CD4-positive, alpha-beta memory T cell (primary cell): ENCODE results near the gene CDK5RAP2. TPM values are rescaled to one million over a fixed set of nuclear protein-coding genes. Genes with fewer than 3 reads are reported as not detected.

ENCODE experiments used
- CTCF ChIA-PET: fragments of 350-600 bp; sonication (Branson Sonifier 250); formaldehyde crosslinking; loops from one replicate; lab custom pipeline; 2021; ENCODE audit warnings: inconsistent platforms; ENCODE audit not compliant: partially characterized antibody; lab: Charles Lee
- POLR2A ChIA-PET: fragments of 350-600 bp; sonication (Branson Sonifier 250); formaldehyde crosslinking; loops from one replicate; lab custom pipeline; 2021; ENCODE audit not compliant: partially characterized antibody; lab: Charles Lee
- DNase-seq, 5 donors: peaks; one replicate each; pipeline versions ENCODE4 v3.0.0 to v3.0.0-alpha.2; 2020 to 2022; ENCODE audit warnings: mixed read lengths in 1 of 5
- H3K27ac ChIP-seq: one replicate; pipeline ENCODE4 v1.7.0; 2013; ENCODE audit warnings: low read depth, low read length
- H3K27me3 ChIP-seq: 2 replicates; pipeline ENCODE4 v1.7.0; 2013; ENCODE audit warnings: mild to moderate bottlenecking, low read length, moderate library complexity; ENCODE audit not compliant: insufficient read depth
- H3K36me3 ChIP-seq: 2 replicates; pipeline ENCODE4 v1.7.0; 2013; ENCODE audit warnings: mild to moderate bottlenecking, low read length, moderate library complexity; ENCODE audit not compliant: insufficient read depth
- H3K4me1 ChIP-seq: 2 replicates; pipeline ENCODE4 v1.7.0; 2013; ENCODE audit warnings: mild to moderate bottlenecking, low read length, moderate library complexity; ENCODE audit not compliant: insufficient read depth
- H3K4me3 ChIP-seq, 2 donors: one replicate each; pipeline ENCODE4 v1.7.0; 2013; ENCODE audit warnings: low read length in 2 of 2, mild to moderate bottlenecking in 1 of 2
- H3K9me3 ChIP-seq, 2 donors: one replicate each; pipeline ENCODE4 v1.7.0; 2013; ENCODE audit warnings: low read length in 2 of 2, control low read depth in 1 of 2; ENCODE audit not compliant: control insufficient read depth in 1 of 2
- H3K27ac Mint-ChIP-seq, 7 donors: one replicate each; pipeline ENCODE4 v1.8.0; 2020 to 2021; ENCODE audit warnings: mixed read lengths in 7 of 7, mild to moderate bottlenecking in 6 of 7, inconsistent platforms in 3 of 7, moderate library complexity in 3 of 7
- H3K27me3 Mint-ChIP-seq, 2 donors: one replicate each; pipeline ENCODE4 v1.8.0; 2020 to 2021; ENCODE audit warnings: mixed read lengths in 2 of 2
- H3K36me3 Mint-ChIP-seq, 2 donors: one replicate each; pipeline ENCODE4 v1.8.0; 2020 to 2021; ENCODE audit warnings: mixed read lengths in 2 of 2, inconsistent platforms in 1 of 2, mild to moderate bottlenecking in 1 of 2
- H3K4me1 Mint-ChIP-seq, 4 donors: one replicate each; pipeline ENCODE4 v1.8.0; 2020 to 2021; ENCODE audit warnings: mixed read lengths in 4 of 4, mild to moderate bottlenecking in 1 of 4
- H3K4me3 Mint-ChIP-seq, 8 donors: one replicate each; pipeline ENCODE4 v1.8.0; 2020 to 2021; ENCODE audit warnings: mixed read lengths in 8 of 8, mild to moderate bottlenecking in 7 of 8, moderate library complexity in 6 of 8, inconsistent platforms in 3 of 8
- H3K9me3 Mint-ChIP-seq, 8 donors: one replicate each; pipeline ENCODE4 v1.8.0; 2020 to 2021; ENCODE audit warnings: mixed read lengths in 8 of 8, mild to moderate bottlenecking in 5 of 8, inconsistent platforms in 3 of 8, moderate library complexity in 1 of 8
- intact Hi-C: fragments of 100-400 bp; cut with micrococcal nuclease; formaldehyde crosslinking; loops from one replicate; pipeline ENCODE4 v1.15.1; 2023
- polyA plus RNA-seq, 2 donors: library from polyadenylated mRNA; unstranded; fragments of 300-500 nt; fragmentation: Illumina TruSeq; gene quantifications; one replicate each; pipeline ENCODE4 v1.2.3, GENCODE V29; 2021
- total RNA-seq, 2 experiments: library from RNA; stranded (reverse); gene quantifications; one replicate each; pipeline ENCODE4 v1.2.3, GENCODE V29; 2021

CDK5RAP2 gene
- total and polyA plus RNA-seq, 4 experiments from 2014 or later, result 3.9 to 102 (median 59.4) TPM

- Histone ChIP-seq H3K9me3 (no peaks in the 10 kb centered on the region), H3K36me3 (peaks cover 10% of the 10 kb centered on the region), H3K27me3 (no peaks in the 10 kb centered on the region), H3K4me1 (no peaks in the 10 kb centered on the region), H3K4me3 (no peak overlapping the region), H3K27ac (no peak overlapping the region)
- intact Hi-C loops, result no loop called here
- Mint-ChIP-seq H3K36me3 (peaks cover 26 to 27% of the 10 kb centered on the region in 2 donors), H3K4me1 (no peaks in the 10 kb centered on the region), H3K9me3 (no peaks in the 10 kb centered on the region), H3K27me3 (no peaks in the 10 kb centered on the region), H3K4me3 (no peak overlapping the region), H3K27ac (peak overlapping the region in 1 of 7 donors; percentile 54)
- ChIA-PET CTCF (interaction anchor here (0.6 to 1.3 kb wide), 5 partner anchors 7 to 14 kb away, joined by 3 to 4 read pairs (median 3); no protein-coding TSS in a partner anchor), POLR2A (no interaction called here)
- no peak for DNase-seq
These were observed 31.2 kb upstream of the CDK5RAP2 start for GRCh38 chr9:120610975-120611689.

DNA sequence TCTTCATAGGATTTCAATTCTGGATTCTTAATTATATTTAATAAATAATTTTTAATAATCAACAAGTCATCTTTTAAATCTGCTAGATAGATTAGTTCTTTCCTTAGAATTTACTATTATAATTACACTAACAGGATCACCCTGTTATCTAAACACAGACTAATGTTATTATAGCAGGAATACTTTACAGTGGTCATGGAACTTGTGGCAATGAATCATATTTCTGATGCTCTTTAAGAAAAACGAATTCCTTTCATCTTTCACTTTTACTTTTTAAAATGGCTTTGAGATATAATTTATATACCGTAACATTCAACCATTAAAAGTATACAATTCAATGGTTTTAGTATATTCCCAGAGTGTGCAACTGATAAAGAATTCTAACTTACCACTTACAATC is 29.7 kb upstream of the CDK5RAP2 start:
- CTCF ChIA-PET, result interaction anchor here (1.3 kb wide), 1 partner anchor 16 kb away, joined by 3 read pairs; no protein-coding TSS in a partner anchor
- intact Hi-C loops, result no loop called here

GRCh38 chr9:120608421-120608820 is 28.5 kb upstream of the CDK5RAP2 start:
- Histone ChIP-seq H3K27me3 (no peaks in the 10 kb centered on the region), H3K27ac (no peak overlapping the region), H3K36me3 (peaks cover 20% of the 10 kb centered on the region), H3K4me3 (no peak overlapping the region), H3K4me1 (no peaks in the 10 kb centered on the region), H3K9me3 (no peaks in the 10 kb centered on the region)
- Mint-ChIP-seq H3K9me3 (no peaks in the 10 kb centered on the region), H3K4me3 (no peak overlapping the region), H3K36me3 (peaks cover 43% of the 10 kb centered on the region in 2 donors), H3K4me1 (no peaks in the 10 kb centered on the region), H3K27ac (no peak overlapping the region), H3K27me3 (no peaks in the 10 kb centered on the region)
- ChIA-PET CTCF (interaction anchor here (1.0 kb wide), 1 partner anchor 11 kb away, joined by 4 read pairs; no protein-coding TSS in a partner anchor), POLR2A (no interaction called here)
- no peak for DNase-seq
- intact Hi-C loops, result no loop called here

More for the DNA sequence above, 29.7 kb upstream of the CDK5RAP2 start:
- POLR2A ChIA-PET, result no interaction called here
- no peaks in the 10 kb centered on the region for H3K9me3 Mint-ChIP-seq
- H3K4me1 ChIP-seq, result no peaks in the 10 kb centered on the region
- no peak overlapping the region for H3K27ac Mint-ChIP-seq
- H3K9me3 ChIP-seq, result no peaks in the 10 kb centered on the region
- no peak for DNase-seq
- no peak overlapping the region for H3K27ac ChIP-seq
- no peaks in the 10 kb centered on the region for H3K27me3 ChIP-seq
- H3K4me3 ChIP-seq, result no peak overlapping the region
- peaks cover 18% of the 10 kb centered on the region for H3K36me3 ChIP-seq
- no peak overlapping the region for H3K4me3 Mint-ChIP-seq
- no peaks in the 10 kb centered on the region for H3K4me1 Mint-ChIP-seq
- H3K36me3 Mint-ChIP-seq, result peaks cover 37 to 38% of the 10 kb centered on the region in 2 donors
- H3K27me3 Mint-ChIP-seq, result no peaks in the 10 kb centered on the region

- H3K27ac ChIP-seq, result no peak overlapping the region
- H3K4me3 Mint-ChIP-seq, result no peak overlapping the region
- peaks cover 0 to 2% (median 1%) of the 10 kb centered on the region in 4 donors for H3K4me1 Mint-ChIP-seq
- DNase-seq, result no peak
- H3K27me3 ChIP-seq, result no peaks in the 10 kb centered on the region
- CTCF ChIA-PET, result no interaction called here
- H3K9me3 Mint-ChIP-seq, result no peaks in the 10 kb centered on the region
- intact Hi-C loops, result no loop called here
- H3K36me3 Mint-ChIP-seq, result peaks cover 30 to 33% of the 10 kb centered on the region in 2 donors
- POLR2A ChIA-PET, result interaction anchor here (0.7 kb wide), 1 partner anchor 567 kb away, joined by 3 read pairs; no protein-coding TSS in a partner anchor
- no peak overlapping the region for H3K27ac Mint-ChIP-seq
- H3K4me1 ChIP-seq, result no peaks in the 10 kb centered on the region
- no peak overlapping the region for H3K4me3 ChIP-seq
- H3K27me3 Mint-ChIP-seq, result no peaks in the 10 kb centered on the region
- H3K36me3 ChIP-seq, result peaks cover 20% of the 10 kb centered on the region
- no peaks in the 10 kb centered on the region for H3K9me3 ChIP-seq
These were observed 23.6 kb upstream of the CDK5RAP2 start for GRCh38 chr9:120603591-120603990.

GRCh38 chr9:120603010-120603409 is 23.0 kb upstream of the CDK5RAP2 start:
- intact Hi-C loops, result no loop called here
- H3K27ac ChIP-seq, result no peak overlapping the region
- Mint-ChIP-seq H3K27me3 (no peaks in the 10 kb centered on the region), H3K9me3 (no peaks in the 10 kb centered on the region), H3K27ac (no peak overlapping the region), H3K36me3 (peaks cover 26 to 30% of the 10 kb centered on the region in 2 donors), H3K4me3 (no peak overlapping the region), H3K4me1 (peaks cover 0 to 2% (median 1%) of the 10 kb centered on the region in 4 donors)
- ChIA-PET POLR2A (no interaction called here), CTCF (no interaction called here)
- no peaks in the 10 kb centered on the region for H3K9me3 ChIP-seq
- H3K27me3 ChIP-seq, result no peaks in the 10 kb centered on the region
- H3K4me3 ChIP-seq, result no peak overlapping the region
- no peaks in the 10 kb centered on the region for H3K4me1 ChIP-seq
- peaks cover 20% of the 10 kb centered on the region for H3K36me3 ChIP-seq
- no peak for DNase-seq

- H3K27me3 Mint-ChIP-seq, result no peaks in the 10 kb centered on the region
- ChIA-PET CTCF (no interaction called here), POLR2A (no interaction called here)
- no peak overlapping the region for H3K4me3 Mint-ChIP-seq
- Histone ChIP-seq H3K4me1 (no peaks in the 10 kb centered on the region), H3K9me3 (no peaks in the 10 kb centered on the region), H3K4me3 (no peak overlapping the region), H3K36me3 (no peaks in the 10 kb centered on the region), H3K27me3 (no peaks in the 10 kb centered on the region), H3K27ac (no peak overlapping the region)
- no peak overlapping the region for H3K27ac Mint-ChIP-seq
- peaks cover 0 to 3% (median 0%) of the 10 kb centered on the region in 8 donors for H3K9me3 Mint-ChIP-seq
- H3K4me1 Mint-ChIP-seq, result peaks cover 0 to under 1% (median under 1%) of the 10 kb centered on the region in 4 donors
- intact Hi-C loops, result no loop called here
- no peak for DNase-seq
- no peaks in the 10 kb centered on the region for H3K36me3 Mint-ChIP-seq
These were observed 13.9 kb upstream of the CDK5RAP2 start for GRCh38 chr9:120593955-120594277.

GRCh38 chr9:120593250-120593954 is 13.4 kb upstream of the CDK5RAP2 start:
- POLR2A ChIA-PET, result no interaction called here
- intact Hi-C loops, result no loop called here
- DNase-seq, result no peak

More at GRCh38 chr9:120593250-120593954, 13.4 kb upstream of the CDK5RAP2 start:
- Mint-ChIP-seq H3K27ac (no peak overlapping the region), H3K27me3 (no peaks in the 10 kb centered on the region), H3K36me3 (no peaks in the 10 kb centered on the region), H3K4me3 (no peak overlapping the region), H3K4me1 (no peaks in the 10 kb centered on the region), H3K9me3 (peaks cover 0 to 3% (median 0%) of the 10 kb centered on the region in 8 donors)
- Histone ChIP-seq H3K4me1 (no peaks in the 10 kb centered on the region), H3K27me3 (no peaks in the 10 kb centered on the region), H3K9me3 (no peaks in the 10 kb centered on the region), H3K36me3 (no peaks in the 10 kb centered on the region), H3K4me3 (no peak overlapping the region), H3K27ac (no peak overlapping the region)
- CTCF ChIA-PET, result no interaction called here
